A549 treated with AZD9567 at 1 μM for 4 hours (cell line): ENCODE results near the gene SERPINA9. TPM values are rescaled to one million over a fixed set of nuclear protein-coding genes. Genes with fewer than 3 reads are reported as not detected.

Experiments used
- total RNA-seq: library from RNA; stranded (reverse); fragments of 200-300 nt; extraction: Qiagen RNA extraction; gene quantifications from 5 replicates; pipeline ENCODE4 v1.2.3, GENCODE V29; 2022; ENCODE audit not compliant: insufficient read depth

Gene SERPINA9, protein sequence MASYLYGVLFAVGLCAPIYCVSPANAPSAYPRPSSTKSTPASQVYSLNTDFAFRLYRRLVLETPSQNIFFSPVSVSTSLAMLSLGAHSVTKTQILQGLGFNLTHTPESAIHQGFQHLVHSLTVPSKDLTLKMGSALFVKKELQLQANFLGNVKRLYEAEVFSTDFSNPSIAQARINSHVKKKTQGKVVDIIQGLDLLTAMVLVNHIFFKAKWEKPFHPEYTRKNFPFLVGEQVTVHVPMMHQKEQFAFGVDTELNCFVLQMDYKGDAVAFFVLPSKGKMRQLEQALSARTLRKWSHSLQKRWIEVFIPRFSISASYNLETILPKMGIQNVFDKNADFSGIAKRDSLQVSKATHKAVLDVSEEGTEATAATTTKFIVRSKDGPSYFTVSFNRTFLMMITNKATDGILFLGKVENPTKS
- not detected in 5 replicates for total RNA-seq

DNA sequence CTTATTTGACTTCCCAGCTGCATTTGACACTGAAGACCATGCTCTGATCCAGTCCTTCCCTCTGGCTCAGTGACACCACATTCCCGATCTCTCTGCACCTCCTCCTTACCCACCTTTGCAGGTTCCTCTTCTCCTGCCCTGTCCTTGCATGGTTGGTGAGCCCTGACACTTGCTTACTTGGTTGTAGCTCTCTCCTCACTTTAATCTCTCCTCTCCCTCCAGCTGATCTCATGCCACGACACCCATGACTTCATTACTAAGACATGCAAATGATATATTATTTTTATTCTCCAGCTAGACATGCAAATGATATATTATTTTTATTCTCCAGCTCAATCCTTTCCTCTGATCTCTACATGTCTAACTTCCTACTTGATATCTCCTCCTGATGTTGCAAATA lies at the start of gene SERPINA9:
Gene SERPINA9 (minus strand): TSS at position 175 of the 400 bp plus-strand sequence. CDS start 6,357 bp downstream, outside the sequence.

DNA sequence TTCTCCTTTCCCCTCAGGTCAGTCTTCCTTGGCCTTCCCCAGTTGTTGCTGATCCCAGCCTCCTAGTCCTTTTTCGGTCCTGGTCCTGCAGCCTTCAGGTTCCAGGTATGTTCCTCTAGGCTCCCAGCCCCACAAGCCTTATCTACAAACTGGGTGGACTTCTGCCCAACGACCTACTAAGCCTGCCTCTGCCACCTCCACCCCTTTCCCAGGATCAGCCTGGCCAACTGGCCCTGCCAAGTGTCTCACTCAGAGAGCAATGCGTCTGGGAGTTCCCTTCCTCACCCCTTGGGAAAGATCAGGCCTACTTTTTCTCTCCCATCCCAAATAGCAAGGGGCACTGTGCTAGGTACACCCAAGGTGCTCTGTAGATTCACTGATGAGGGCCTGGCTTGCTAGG lies 33.4 kb upstream of the SERPINA9 start, which contains the start of gene SERPINA12:
Gene SERPINA12 (minus strand): TSS at position 114 of the 400 bp plus-strand sequence. CDS start 11,072 bp downstream, outside the sequence.

Other genes with a start within 250 kb of the SERPINA9 start
- gene SERPINA10, start 182.9 kb downstream of the SERPINA9 start, total RNA-seq: not detected in 5 replicates
- gene SERPINA6, start 152.9 kb downstream of the SERPINA9 start, total RNA-seq: 1.1 to 1.6 TPM (median 1.5 TPM) in 5 replicates
- not detected in 5 replicates for gene SERPINA2, start 109.5 kb downstream of the SERPINA9 start, total RNA-seq
- gene SERPINA1, start 87.6 kb downstream of the SERPINA9 start, total RNA-seq: 0.86 to 9.9 TPM (median 1.1 TPM) in 5 replicates
- not detected in 5 replicates for gene SERPINA11, start 23.4 kb downstream of the SERPINA9 start, total RNA-seq
- gene SERPINA12, start 33.3 kb upstream of the SERPINA9 start, total RNA-seq: 0.05 TPM in 1 of 5 replicates, not detected in the others
- not detected in 5 replicates for gene SERPINA4, start 85.2 kb upstream of the SERPINA9 start, total RNA-seq
- 0.11 to 0.22 TPM (median 0.17 TPM) in 4 of 5 replicates, not detected in the other for gene SERPINA5, start 105.2 kb upstream of the SERPINA9 start, total RNA-seq
- gene SERPINA3, start 136.2 kb upstream of the SERPINA9 start, total RNA-seq: 9.6 to 11.7 TPM (median 10.4 TPM) in 5 replicates